Measurements from ENCODE around the gene GIMAP5.

The GIMAP5 gene

DNA sequence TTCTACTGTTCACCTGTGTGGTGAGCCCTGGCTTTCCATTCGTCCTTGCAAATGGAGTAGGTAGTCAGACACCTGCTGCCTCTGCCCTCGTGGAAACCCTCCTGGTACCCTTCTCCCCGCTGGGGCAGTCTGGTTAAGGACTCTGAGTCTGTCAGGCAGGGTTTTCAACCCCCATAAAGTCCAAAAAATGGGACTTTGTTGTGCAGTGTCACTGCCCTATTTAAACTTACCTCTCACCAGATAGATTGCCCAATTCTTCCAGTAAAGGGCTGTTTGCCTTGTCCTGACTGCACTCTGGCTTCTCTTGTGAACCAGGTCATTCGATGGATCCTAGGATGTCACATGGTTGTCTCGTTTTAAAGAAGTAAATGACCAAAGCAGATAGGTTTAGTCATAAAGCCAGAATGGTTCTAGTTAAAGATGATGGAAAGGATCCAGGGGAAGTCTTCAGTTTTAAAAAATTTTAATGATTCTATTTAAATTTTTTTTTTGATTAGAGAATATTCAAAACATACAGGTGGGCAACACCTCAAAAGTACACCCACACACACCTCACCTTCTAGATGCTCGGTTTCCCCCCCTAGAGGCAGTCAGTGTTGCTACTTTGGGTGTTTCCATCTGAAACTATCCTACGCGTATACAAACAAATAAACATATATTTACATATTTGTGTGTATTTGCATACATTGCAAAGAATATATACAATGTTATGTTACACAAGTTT, 41.0 kb downstream of the GIMAP5 start:
- DNase-seq, result no peak

DNA sequence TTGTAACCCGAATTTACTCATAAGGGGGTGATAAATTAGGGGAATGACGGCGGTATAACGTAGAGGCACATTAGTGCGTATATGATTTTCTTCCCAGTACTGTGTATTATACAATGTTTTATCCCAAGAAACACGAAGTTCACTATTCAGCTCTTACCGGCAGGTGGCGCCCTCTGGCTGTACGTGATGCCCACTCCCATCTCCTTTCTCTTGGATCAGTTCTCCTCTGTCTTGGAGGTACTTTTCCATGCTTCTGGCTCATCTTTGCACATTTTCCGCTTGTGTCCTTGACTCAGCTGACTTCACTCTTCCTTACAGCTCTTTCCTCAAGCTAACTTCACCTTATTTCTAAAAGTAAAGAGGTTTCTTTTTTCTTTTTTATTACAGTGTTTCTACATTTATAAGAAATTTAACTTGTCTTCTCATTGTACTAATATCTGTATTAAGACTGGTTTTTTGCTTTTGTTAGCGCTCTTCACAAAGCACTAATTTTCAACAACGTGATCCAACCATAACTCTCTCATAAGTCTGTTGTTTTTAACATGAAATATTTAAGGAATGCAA, 41.6 kb downstream of the GIMAP5 start:
- DNase-seq, result peak; percentile 80

DNA sequence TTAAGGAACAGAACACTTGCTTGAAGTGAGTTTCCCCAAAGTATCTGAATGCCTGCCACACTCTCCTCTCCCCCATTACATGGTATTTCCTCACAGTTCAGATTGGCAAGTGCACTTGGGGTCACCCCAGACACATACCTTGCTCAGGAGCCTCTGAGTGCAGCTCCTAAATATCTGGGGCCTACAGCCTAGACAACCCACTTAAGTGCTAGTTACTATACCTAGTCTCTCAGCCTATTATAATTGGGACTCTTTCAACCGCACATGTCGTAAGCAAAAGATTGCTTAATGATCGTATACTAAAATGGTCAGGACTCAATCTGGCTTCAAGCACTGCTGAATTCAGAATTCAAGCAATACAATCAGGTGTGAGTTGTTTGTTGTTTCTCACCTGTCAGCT, 43.1 kb downstream of the GIMAP5 start:
- no peak for DNase-seq

DNA sequence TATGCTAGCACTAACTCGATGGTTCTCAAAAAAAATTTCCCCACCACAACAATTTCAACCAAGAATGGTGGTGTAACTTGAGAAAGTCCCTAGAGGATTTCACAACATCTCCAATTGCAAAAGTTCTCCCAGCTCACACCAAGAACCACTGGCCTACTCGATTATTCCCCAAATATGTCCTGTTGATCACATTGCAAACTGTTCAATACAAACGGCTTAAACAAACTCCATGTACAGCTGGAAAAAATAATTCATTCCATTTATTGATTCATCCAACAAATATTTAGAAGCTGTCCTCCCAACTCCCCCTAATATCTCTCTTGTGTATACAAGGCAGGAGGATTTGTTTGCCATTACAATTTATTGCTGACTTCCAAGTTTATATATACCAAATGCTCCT, 43.9 kb downstream of the GIMAP5 start:
- no peak for DNase-seq

DNA sequence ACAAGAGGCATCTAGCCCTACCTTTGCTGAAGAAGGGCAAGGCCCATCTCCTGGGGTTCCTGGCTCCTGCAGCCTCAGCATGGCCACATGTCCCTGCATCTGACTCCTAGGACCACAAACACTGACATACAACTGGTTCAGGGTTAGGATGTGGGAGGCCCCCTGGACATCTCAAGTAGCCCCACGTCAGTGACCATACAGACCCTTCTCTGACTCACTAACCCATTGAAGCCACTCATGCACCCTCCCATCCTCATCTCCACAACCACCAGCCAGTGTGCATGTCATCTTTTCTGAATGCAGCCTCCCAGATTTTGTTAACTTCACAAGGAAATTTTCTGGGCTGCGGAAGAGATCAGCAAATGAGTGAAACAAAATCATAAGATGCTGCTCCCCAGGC, 44.7 kb downstream of the GIMAP5 start:
- DNase-seq, result no peak

DNA sequence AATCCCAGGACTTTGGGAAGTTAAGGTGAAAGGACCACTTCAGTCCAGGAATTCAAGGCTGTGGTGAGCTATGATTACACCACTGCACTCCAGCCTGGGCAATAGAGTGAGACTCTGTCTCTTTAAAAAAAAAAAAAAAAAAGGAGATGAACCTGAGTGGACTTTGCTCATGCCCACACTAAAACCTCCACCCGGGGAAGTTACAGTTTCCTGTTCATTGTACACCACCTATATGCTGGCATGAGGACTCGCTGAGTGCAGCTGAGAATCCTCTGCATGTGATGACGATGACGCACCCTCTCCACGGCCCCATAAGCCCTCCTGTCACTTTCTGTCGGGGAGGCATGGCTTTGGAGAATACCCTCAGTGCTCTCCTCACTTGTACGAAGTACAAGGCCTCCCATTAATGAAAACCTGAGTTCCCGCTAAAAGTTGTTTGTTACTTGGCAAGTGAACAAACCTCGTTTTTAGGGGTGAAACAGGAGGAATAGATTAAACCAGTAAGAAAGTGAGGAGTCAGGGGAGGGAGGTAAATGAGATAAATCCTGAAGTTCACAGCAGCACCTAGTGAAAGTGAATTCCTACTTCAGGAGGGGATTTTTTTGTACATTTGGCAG, 47.0 kb downstream of the GIMAP5 start:
- DNase-seq, result no peak

DNA sequence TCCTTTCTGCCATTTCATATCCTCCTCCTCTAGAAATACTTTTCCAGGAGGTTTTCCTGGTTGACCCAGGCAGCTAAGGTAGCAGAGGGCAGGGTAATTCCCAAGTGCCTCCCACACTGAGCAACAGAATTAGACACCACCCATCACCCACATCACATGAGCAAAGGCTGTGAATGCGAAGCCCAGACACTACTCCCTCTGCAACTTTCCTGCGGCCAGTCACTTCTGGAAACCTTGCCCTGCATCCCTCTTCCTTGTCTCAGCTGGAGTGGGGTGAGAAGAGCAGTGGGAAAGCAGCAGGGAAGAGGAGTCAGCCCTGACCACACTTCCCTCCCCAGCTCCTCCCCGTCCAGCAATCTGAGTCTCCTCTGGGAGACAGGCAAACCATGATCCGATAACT, 47.7 kb downstream of the GIMAP5 start:
- DNase-seq, result no peak

DNA sequence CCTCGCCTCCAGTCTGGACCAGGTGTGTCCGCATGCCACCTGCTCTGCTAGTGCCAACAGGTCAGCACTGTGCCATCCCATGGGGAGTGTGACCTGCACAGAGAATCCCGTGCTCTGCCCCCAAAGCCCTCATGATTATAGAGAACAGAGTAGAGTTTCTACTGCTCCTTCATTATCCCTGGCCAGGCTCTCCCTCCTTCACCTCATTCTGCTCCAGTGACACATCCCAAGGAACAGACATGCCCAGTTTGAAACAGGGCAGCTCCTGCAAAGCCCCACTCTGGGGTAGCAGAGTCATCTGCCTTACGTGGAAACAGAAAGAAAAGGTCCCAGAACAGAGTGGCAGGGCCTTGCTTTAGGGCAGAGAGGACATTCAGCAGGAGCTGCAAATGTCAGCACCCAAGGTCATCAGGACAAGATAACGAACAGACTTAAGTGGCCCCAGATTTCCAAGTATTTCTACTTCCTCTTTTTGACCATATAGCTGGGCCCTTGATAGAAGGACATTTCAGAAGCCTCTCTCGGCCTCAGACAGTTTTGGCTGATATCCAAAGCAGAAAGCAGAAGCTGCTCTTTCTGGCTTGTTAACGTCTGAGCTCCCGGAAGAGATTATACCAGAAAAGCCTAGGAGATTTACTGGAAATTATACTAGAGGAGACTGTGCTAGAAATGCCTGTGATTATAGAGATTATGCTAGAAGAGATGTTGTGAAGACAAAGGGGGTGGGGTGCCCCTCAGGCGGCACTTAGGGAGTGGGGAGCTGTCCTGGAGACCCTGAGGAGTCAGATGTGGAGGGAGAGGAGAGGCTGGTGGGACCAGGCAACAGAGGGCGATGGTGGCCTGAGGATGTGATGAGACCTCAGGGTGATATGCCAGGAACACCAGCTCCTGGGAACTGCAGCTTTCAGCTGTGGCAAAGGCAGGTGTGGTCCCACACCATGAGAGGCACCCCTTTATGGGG, 50.4 kb downstream of the GIMAP5 start:
- DNase-seq, result no peak

DNA sequence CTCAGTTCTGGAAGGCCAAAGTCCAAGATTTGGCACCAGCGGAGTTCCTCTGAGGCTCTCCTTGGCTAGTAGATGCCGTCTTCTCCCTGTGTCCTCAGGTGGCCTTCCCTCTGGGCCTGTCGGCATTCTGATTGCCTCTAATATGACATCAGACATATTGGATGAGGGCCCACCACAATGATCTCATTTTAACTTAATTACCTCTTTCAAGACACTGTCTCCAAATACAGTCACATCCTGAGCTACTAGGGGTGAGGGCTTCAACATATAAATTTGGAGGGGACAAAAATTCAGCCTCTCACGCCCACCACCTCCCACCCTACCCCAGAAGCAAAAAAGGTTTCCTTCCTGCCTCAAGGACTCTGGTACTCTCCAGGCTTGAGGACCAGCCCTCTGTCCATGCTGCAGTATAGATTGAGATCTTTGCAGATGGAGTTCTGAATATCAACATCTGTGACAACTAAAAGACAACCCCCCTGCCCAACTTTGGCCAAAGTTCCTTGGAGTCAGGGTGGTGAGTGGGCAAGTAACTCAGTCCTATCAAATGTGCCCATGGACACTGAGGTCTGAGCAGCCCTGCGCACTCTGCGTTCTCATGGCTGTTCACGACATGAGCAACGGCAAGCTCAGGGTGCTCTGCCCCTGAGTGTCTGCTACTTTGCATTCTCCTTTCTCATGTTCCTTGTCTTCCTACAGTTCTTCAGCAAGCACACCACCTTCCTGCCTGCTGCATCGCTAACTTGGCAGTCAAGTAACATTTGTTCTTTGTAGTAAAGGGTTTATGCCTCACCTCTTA, 51.5 kb downstream of the GIMAP5 start:
- DNase-seq, result no peak

DNA sequence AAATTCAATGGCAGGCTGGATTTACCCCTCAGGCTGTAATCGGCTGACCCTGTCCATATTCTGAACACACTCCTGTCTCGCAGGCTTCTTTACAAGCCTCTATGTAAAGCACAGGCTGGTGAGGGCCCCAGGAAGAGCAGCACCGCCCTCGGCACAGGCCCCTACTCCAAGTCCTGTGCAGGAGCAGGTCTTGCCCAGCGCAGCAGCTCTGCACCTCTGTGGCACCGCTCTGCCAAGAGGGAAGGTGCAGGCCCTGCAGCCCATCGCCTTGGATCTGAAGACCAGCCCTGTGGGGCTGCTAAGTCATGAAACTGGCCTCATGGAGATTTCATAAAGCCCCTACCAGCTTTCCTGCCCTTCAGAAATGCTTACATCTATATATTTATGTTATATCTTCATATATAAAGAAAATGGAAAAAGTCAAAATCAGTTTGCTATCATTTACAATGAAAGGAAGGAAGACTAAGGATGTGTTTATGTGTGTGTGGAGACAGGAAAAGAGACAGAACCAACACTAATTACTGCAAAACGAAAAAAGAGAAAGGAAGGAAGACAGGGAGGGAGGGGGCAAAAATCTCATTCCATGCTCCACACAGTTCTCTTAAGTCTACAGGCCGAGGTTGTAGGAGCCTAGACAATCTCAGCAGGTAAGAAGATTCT, 53.3 kb downstream of the GIMAP5 start:
- no peak for DNase-seq

DNA sequence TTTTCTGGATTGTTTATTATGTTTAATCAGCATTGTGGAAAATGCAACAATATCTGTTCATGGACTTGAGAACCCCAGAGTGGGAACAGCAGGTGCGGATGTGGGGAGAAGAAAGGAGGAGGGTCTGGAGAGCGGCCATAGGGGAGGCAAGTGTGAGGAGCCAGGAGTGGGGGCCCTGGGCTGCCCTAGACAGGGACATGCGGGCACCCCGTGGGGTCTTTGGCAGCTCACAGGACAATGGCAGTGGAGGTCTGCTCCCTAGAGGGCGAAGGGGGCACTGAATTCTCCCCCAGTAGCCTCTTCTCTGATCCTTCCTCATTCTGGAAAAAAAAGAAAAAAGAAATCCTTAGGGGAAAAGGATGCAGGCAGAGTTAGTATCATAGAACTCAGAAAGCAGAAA, 54.1 kb downstream of the GIMAP5 start:
- no peak for DNase-seq

DNA sequence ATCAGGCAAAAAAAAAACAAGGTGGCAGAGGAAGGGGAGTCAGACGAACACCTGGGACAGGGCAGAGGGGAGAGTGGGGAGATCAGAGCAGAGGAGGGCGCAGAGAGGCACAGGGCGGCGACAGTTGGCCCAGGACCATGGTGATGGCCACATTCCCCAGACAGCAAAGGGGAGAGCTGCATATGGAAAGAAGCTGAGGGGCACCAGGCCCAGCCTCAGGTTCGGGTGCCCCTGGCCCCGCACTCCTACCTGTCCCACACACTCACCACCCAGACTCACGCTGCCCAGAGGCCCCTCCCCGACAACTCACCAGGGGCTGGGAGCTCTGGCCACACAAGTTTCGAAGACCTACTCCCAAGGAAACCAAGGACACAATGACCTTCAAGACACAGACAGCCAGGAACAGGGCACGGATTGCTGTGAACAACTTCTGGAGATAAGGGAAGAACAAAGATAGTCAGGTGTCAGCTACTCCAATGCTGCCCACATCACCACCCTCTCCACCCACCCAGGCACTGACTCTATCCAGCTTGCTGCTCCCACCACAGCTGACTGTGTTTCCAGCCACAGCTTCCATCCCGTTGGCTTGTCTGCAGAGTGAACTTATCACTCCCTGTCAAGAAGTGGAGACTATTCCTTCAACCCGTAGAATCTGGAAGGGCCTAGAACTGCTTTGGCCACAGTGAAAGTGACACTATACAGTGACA, 54.7 kb downstream of the GIMAP5 start:
- DNase-seq, result no peak

Measured in stimulated activated CD4-positive, alpha-beta T cell treated with anti-CD3 and anti-CD28 coated beads, Interleukin-4, amount 100 ng/mL, for 24 hours (primary cell).